Measurements from ENCODE around the gene PTPN3.

Gene PTPN3

GRCh38 chr9:109459423-109459822, 38.7 kb downstream of the PTPN3 start:
- H2AK5ac ChIP-seq (ENCODE audit: low read length, severe bottlenecking): no peak overlapping the region

DNA sequence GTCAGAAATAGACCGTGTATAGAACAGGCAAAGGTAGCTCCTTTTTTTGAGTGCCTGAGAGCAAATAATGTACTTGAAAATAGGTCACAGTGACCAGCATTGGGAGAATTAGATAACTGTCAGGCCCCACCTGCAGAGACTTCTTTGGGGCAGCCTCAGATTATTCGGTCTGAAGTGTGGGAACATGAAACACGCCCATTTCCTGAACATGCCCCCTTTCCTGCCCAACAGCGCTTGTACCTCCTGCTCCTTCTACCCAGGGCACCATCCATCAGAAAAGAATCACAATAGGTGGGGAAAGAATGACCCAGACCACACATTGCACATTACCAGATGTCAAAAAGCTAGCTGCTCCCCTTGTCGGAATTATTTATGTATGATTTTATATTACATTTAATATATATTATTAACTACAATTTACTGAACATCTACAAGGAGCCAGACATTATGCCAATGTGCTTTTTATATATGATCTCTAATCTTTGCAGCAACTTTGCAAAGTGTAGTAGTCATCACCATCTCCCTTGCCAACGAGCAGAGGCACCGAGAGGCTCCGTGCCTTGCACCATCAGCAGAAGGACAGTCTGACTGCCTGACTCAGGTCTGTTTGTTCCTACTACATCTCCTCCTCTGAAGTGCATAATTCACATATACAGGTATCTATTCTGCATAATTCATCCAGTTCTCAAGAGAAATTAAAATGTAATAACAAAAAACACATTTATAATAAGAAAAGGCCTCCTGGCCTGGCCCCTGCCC, 39.5 kb downstream of the PTPN3 start:
- no peak overlapping the region for H3K4me3 ChIP-seq (ENCODE audit: insufficient read depth in 1 of 2, low read depth in 1 of 2, low read length in 2 of 2)
- H3K4me2 ChIP-seq (ENCODE audit: low read length, poor library complexity, severe bottlenecking): no peak overlapping the region
- H4K91ac ChIP-seq (ENCODE audit: low read length): no peak overlapping the region
- no peak overlapping the region for H2BK120ac ChIP-seq (ENCODE audit: low read depth, low read length)
- H3K27ac ChIP-seq (ENCODE audit: low read length, poor library complexity, severe bottlenecking): no peak overlapping the region
- H3K23ac ChIP-seq (ENCODE audit: low read length in 2 of 2): no peak overlapping the region
- H3K9ac ChIP-seq (ENCODE audit: low read length): no peak overlapping the region
- no peak overlapping the region for H4K8ac ChIP-seq (ENCODE audit: low read length)
- no peak for DNase-seq
- peaks cover 0 to 44% of the 10 kb centered on the region in 2 experiments for H3K36me3 ChIP-seq (ENCODE audit: control insufficient read depth in 1 of 2, insufficient read depth in 2 of 2, low read depth in 1 of 2, low read length in 2 of 2)
- no peak overlapping the region for H3K4ac ChIP-seq (ENCODE audit: low read depth in 1 of 2, low read length in 2 of 2)
- no peaks in the 10 kb centered on the region for H3K9me3 ChIP-seq (ENCODE audit: control insufficient read depth, low read length)
- H3K14ac ChIP-seq (ENCODE audit: low read length in 2 of 2): no peak overlapping the region
- peaks cover 1% of the 10 kb centered on the region for H3K4me1 ChIP-seq (ENCODE audit: control insufficient read depth, insufficient read depth, low read depth, low read length)
- WGBS: 93% methylated on average over 7 of the region's 8 CpGs
- H3K18ac ChIP-seq (ENCODE audit: low read depth in 1 of 2, low read length in 2 of 2): no peak overlapping the region
- no peak overlapping the region for H2BK12ac ChIP-seq (ENCODE audit: low read length in 2 of 2)
- H3K79me1 ChIP-seq (replicated peaks; ENCODE audit: low read length, poor library complexity, severe bottlenecking): peaks cover 49% of the 10 kb centered on the region
- H2BK5ac ChIP-seq (ENCODE audit: low read depth, low read length, poor library complexity, severe bottlenecking): no peak overlapping the region
- no peak overlapping the region for H2AK5ac ChIP-seq (ENCODE audit: low read length, severe bottlenecking)
- no peak overlapping the region for H2AFZ ChIP-seq (ENCODE audit: low read depth, low read length)
- no peak overlapping the region for H2BK15ac ChIP-seq (ENCODE audit: low read depth, poor library complexity, severe bottlenecking)
- peaks cover 0 to 2% of the 10 kb centered on the region in 2 experiments for H3K27me3 ChIP-seq (ENCODE audit: control insufficient read depth in 1 of 2, insufficient read depth in 1 of 2, low read length in 2 of 2)

More at GRCh38 chr9:109459423-109459822, 38.7 kb downstream of the PTPN3 start:
- no peak for DNase-seq
- no peak overlapping the region for H3K14ac ChIP-seq (ENCODE audit: low read length in 2 of 2)
- no peak overlapping the region for H2BK15ac ChIP-seq (ENCODE audit: low read depth, poor library complexity, severe bottlenecking)
- H3K27ac ChIP-seq (ENCODE audit: low read length, poor library complexity, severe bottlenecking): no peak overlapping the region
- H3K36me3 ChIP-seq (ENCODE audit: control insufficient read depth in 1 of 2, insufficient read depth in 2 of 2, low read depth in 1 of 2, low read length in 2 of 2): peaks cover 0 to 44% of the 10 kb centered on the region in 2 experiments
- 91% methylated on average over 4 of the region's 4 CpGs for WGBS
- H2BK120ac ChIP-seq (ENCODE audit: low read depth, low read length): no peak overlapping the region
- H3K27me3 ChIP-seq (ENCODE audit: control insufficient read depth in 1 of 2, insufficient read depth in 1 of 2, low read length in 2 of 2): peaks cover 0 to 5% of the 10 kb centered on the region in 2 experiments
- no peaks in the 10 kb centered on the region for H3K4me1 ChIP-seq (ENCODE audit: control insufficient read depth, insufficient read depth, low read depth, low read length)
- H3K4me2 ChIP-seq (ENCODE audit: low read length, poor library complexity, severe bottlenecking): no peak overlapping the region
- no peak overlapping the region for H3K23ac ChIP-seq (ENCODE audit: low read length in 2 of 2)
- no peak overlapping the region for H3K18ac ChIP-seq (ENCODE audit: low read depth in 1 of 2, low read length in 2 of 2)
- H3K4ac ChIP-seq (ENCODE audit: low read depth in 1 of 2, low read length in 2 of 2): no peak overlapping the region
- H3K9me3 ChIP-seq (ENCODE audit: control insufficient read depth, low read length): no peaks in the 10 kb centered on the region
- no peak overlapping the region for H2BK12ac ChIP-seq (ENCODE audit: low read length in 2 of 2)
- H2BK5ac ChIP-seq (ENCODE audit: low read depth, low read length, poor library complexity, severe bottlenecking): no peak overlapping the region
- peaks cover 52% of the 10 kb centered on the region for H3K79me1 ChIP-seq (replicated peaks; ENCODE audit: low read length, poor library complexity, severe bottlenecking)
- H4K8ac ChIP-seq (ENCODE audit: low read length): no peak overlapping the region
- no peak overlapping the region for H2AFZ ChIP-seq (ENCODE audit: low read depth, low read length)
- no peak overlapping the region for H4K91ac ChIP-seq (ENCODE audit: low read length)
- no peak overlapping the region for H3K4me3 ChIP-seq (ENCODE audit: insufficient read depth in 1 of 2, low read depth in 1 of 2, low read length in 2 of 2)
- H3K9ac ChIP-seq (ENCODE audit: low read length): no peak overlapping the region

GRCh38 chr9:109456811-109457210, 41.3 kb downstream of the PTPN3 start:
- Histone ChIP-seq H3K9ac (ENCODE audit: low read length) (no peak overlapping the region), H4K91ac (ENCODE audit: low read length) (no peak overlapping the region), H3K9me3 (ENCODE audit: control insufficient read depth, low read length) (no peaks in the 10 kb centered on the region), H3K14ac (ENCODE audit: low read length in 2 of 2) (no peak overlapping the region), H2BK15ac (ENCODE audit: low read depth, poor library complexity, severe bottlenecking) (no peak overlapping the region), H3K27me3 (ENCODE audit: control insufficient read depth in 1 of 2, insufficient read depth in 1 of 2, low read length in 2 of 2) (peaks cover 0 to 2% of the 10 kb centered on the region in 2 experiments), H2AK5ac (ENCODE audit: low read length, severe bottlenecking) (no peak overlapping the region), H2AFZ (ENCODE audit: low read depth, low read length) (no peak overlapping the region), H3K18ac (ENCODE audit: low read depth in 1 of 2, low read length in 2 of 2) (no peak overlapping the region), H3K4me3 (ENCODE audit: insufficient read depth in 1 of 2, low read depth in 1 of 2, low read length in 2 of 2) (no peak overlapping the region), H2BK12ac (ENCODE audit: low read length in 2 of 2) (peak overlapping the region in 1 of 2 experiments; percentile 11), H3K23ac (ENCODE audit: low read length in 2 of 2) (no peak overlapping the region), H3K79me1 (replicated peaks; ENCODE audit: low read length, poor library complexity, severe bottlenecking) (peaks cover 36% of the 10 kb centered on the region), H4K8ac (ENCODE audit: low read length) (no peak overlapping the region), H3K4me1 (ENCODE audit: control insufficient read depth, insufficient read depth, low read depth, low read length) (peaks cover 2% of the 10 kb centered on the region), H3K4ac (ENCODE audit: low read depth in 1 of 2, low read length in 2 of 2) (no peak overlapping the region), H3K36me3 (ENCODE audit: control insufficient read depth in 1 of 2, insufficient read depth in 2 of 2, low read depth in 1 of 2, low read length in 2 of 2) (peaks cover 0 to 33% of the 10 kb centered on the region in 2 experiments), H3K27ac (ENCODE audit: low read length, poor library complexity, severe bottlenecking) (no peak overlapping the region), H2BK120ac (ENCODE audit: low read depth, low read length) (no peak overlapping the region), H2BK5ac (ENCODE audit: low read depth, low read length, poor library complexity, severe bottlenecking) (no peak overlapping the region), H3K4me2 (ENCODE audit: low read length, poor library complexity, severe bottlenecking) (no peak overlapping the region)
- DNase-seq: no peak
- 81% methylated on average over 7 of the region's 7 CpGs for WGBS

DNA sequence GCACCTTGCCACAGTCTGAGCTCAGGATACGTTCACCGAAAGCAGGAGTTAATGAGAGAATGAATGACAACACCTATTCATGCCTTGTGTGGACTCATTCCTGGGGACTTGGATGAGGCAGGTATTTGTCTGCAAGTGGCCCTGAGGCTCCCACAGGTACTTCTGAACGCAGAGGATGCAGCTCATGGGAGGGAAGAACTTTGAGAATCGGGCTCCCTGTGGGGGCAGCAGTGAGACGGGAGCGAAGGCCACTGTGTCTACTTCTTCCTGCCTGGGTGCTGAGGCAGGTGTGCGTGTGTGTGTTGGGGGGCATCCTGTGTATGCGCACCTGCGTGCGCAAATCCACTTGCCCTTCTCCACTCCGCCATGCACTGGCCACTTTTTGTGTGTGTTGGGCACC, 42.2 kb downstream of the PTPN3 start:
- Histone ChIP-seq H2BK15ac (ENCODE audit: low read depth, poor library complexity, severe bottlenecking) (no peak overlapping the region), H3K4me1 (ENCODE audit: control insufficient read depth, insufficient read depth, low read depth, low read length) (peaks cover 2% of the 10 kb centered on the region), H3K4me3 (ENCODE audit: insufficient read depth in 1 of 2, low read depth in 1 of 2, low read length in 2 of 2) (no peak overlapping the region), H3K23ac (ENCODE audit: low read length in 2 of 2) (no peak overlapping the region), H3K27me3 (ENCODE audit: control insufficient read depth in 1 of 2, insufficient read depth in 1 of 2, low read length in 2 of 2) (peaks cover 0 to 2% of the 10 kb centered on the region in 2 experiments), H3K9ac (ENCODE audit: low read length) (no peak overlapping the region), H4K8ac (ENCODE audit: low read length) (no peak overlapping the region), H3K36me3 (ENCODE audit: control insufficient read depth in 1 of 2, insufficient read depth in 2 of 2, low read depth in 1 of 2, low read length in 2 of 2) (peaks cover 0 to 38% of the 10 kb centered on the region in 2 experiments), H3K4me2 (ENCODE audit: low read length, poor library complexity, severe bottlenecking) (no peak overlapping the region), H2AK5ac (ENCODE audit: low read length, severe bottlenecking) (no peak overlapping the region), H3K79me1 (replicated peaks; ENCODE audit: low read length, poor library complexity, severe bottlenecking) (peaks cover 36% of the 10 kb centered on the region), H3K18ac (ENCODE audit: low read depth in 1 of 2, low read length in 2 of 2) (no peak overlapping the region), H2BK12ac (ENCODE audit: low read length in 2 of 2) (no peak overlapping the region), H3K9me3 (ENCODE audit: control insufficient read depth, low read length) (no peaks in the 10 kb centered on the region), H3K14ac (ENCODE audit: low read length in 2 of 2) (no peak overlapping the region), H3K27ac (ENCODE audit: low read length, poor library complexity, severe bottlenecking) (no peak overlapping the region), H4K91ac (ENCODE audit: low read length) (no peak overlapping the region), H3K4ac (ENCODE audit: low read depth in 1 of 2, low read length in 2 of 2) (no peak overlapping the region), H2BK5ac (ENCODE audit: low read depth, low read length, poor library complexity, severe bottlenecking) (no peak overlapping the region), H2AFZ (ENCODE audit: low read depth, low read length) (no peak overlapping the region), H2BK120ac (ENCODE audit: low read depth, low read length) (no peak overlapping the region)
- no peak for DNase-seq
- WGBS: 90% methylated on average over 11 of the region's 11 CpGs
